ENCODE results near the gene ZNF215. TPM values are rescaled to one million over a fixed set of nuclear protein-coding genes. Genes with fewer than 3 reads are reported as not detected.

ZNF215 gene
- polyA plus RNA-seq, 2 of the 4 experiments (the other 2 are of a cell fraction), result 1.0 to 2.0 TPM

DNA sequence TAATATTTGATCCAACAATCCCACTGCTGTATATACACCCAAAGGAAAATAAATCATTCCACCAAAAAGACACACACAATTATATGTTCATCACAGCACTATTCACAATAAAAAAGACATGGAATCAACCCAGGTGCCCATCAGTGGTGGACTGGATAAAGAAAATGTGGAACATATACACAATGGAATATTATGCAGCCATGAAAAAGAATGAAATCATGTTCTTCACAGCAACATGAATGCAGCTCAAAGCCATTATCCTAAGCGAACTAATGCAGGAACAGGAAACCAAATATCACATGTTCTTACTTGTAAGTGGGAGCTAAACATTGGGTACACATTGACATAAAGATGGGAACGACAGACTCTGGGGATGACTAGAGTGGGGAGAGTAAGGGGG, 6.5 kb upstream of the ZNF215 start:
- no peak for DNase-seq (ENCODE audit: low read depth in 1 of 2, low spot score in 1 of 2)
- ATAC-seq, result no peak
- no peaks in the 10 kb centered on the region for H3K9me3 ChIP-seq
- H3K4me1 ChIP-seq, result no peaks in the 10 kb centered on the region
- ChIA-PET POLR2A (no interaction called here), CTCF (no interaction called here)
- TF ChIP-seq RAD21 (conservative IDR thresholded peaks at IDR 0.05 in 1 of 2, IDR thresholded peaks at IDR 0.05 in 1 of 2), result no peak
- no peak for TF ChIP-seq HOXB13 (CRISPR knock-in tag; IDR thresholded peaks at IDR 0.05; ENCODE audit: low read depth)
- TF ChIP-seq USF2 (IDR thresholded peaks at IDR 0.05), result no peak
- no peak for TF ChIP-seq BHLHE40 (IDR thresholded peaks at IDR 0.05; ENCODE audit: low read depth, low read length)
- no peak for TF ChIP-seq RFX5 (IDR thresholded peaks at IDR 0.05)
- TF ChIP-seq RNF2 (IDR thresholded peaks at IDR 0.05; ENCODE audit: borderline replicate concordance, low read depth), result no peak
- TF ChIP-seq ZC3H11A (IDR thresholded peaks at IDR 0.05), result no peak
- H3K4me3 ChIP-seq, result no peak overlapping the region
- H3K27ac ChIP-seq, result no peak overlapping the region
- WGBS (ENCODE audit: missing lambda C conversion rate), result 0% methylated on average over 2 of the region's 2 CpGs
- FAIRE-seq, result no peak
- H3K4me2 ChIP-seq, result no peak overlapping the region

DNA sequence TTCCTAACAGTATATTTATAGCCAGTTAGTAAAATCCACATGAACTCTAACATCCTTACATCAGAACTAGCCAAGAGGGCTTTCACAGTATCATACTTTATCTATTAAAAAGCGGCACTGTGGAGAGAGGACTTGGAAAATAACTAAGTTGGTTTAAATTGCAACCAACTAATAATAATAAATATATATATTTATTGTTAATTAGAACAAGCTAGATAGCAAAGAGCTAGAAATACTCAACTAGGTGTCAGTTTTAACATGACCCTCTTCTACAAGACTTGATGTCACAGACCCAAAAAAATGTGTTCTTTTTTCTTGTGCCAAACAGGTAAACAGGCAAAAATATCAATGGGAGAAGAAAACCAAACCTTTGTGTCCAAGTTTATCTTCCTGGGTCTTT, 5.5 kb upstream of the ZNF215 start, which contains the start of gene OR2D3:
OR2D3 (plus strand) TSS at position 301 of the 400 bp plus-strand sequence; CDS start at position 301, 0 bp downstream.
- ChIA-PET POLR2A (no interaction called here), CTCF (no interaction called here)
- WGBS (ENCODE audit: missing lambda C conversion rate), result 8% methylated on average over 1 of the region's 1 CpG
- Histone ChIP-seq H3K4me1 (no peaks in the 10 kb centered on the region), H3K4me2 (no peak within 1 kb of the TSS), H3K9me3 (no peaks in the 10 kb centered on the region), H3K4me3 (no peak within 1 kb of the TSS), H3K27ac (no peak within 1 kb of the TSS)
- TF ChIP-seq REST (IDR thresholded peaks at IDR 0.05) (no peak), NR3C1 (IDR thresholded peaks at IDR 0.05) (no peak), FOSB (CRISPR knock-in tag; IDR thresholded peaks at IDR 0.05) (no peak), HOXB5 (CRISPR knock-in tag; IDR thresholded peaks at IDR 0.05) (no peak)
- ATAC-seq, result no peak
- no peak for FAIRE-seq
- no peak for DNase-seq (ENCODE audit: low read depth in 1 of 2, low spot score in 1 of 2)

DNA sequence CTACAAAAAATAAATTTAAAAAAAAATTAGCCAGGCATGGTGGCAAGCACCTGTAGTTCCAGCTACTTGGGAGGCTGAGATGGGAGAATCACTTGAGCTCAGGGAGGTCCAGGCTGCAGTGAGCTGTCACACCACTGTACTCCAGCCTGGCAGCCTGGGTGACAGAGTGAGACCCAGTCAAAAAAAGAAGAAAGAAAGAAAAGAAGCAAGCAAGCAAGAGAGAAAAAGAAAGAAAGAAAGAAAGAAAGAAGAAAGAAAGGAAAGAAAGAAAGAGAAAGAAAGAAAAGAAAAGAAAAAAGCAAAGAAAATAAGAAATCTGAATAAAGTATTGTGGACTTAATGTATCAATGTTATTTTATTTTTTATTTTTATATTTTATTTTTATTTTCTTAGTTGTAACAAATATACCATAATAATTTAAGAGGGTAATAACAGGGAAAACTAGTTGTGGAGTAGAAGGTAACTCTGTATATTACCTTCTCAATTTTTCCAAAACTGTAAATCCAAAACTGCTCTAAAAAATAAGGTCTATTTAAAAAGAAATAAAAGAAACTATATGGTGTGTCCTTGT, 1.1 kb upstream of the ZNF215 start:
- Histone ChIP-seq H3K4me1 (no peaks in the 10 kb centered on the region), H3K4me2 (no peak overlapping the region), H3K9me3 (no peaks in the 10 kb centered on the region), H3K4me3 (no peak overlapping the region), H3K27ac (no peak overlapping the region)
- FAIRE-seq, result no peak
- CTCF ChIA-PET, result interaction anchor here (1.0 kb wide), 1 partner anchor 732 kb away, joined by 3 read pairs; no protein-coding TSS in a partner anchor
- DNase-seq (ENCODE audit: low read depth in 1 of 2, low spot score in 1 of 2), result no peak
- no peak for ATAC-seq
- POLR2A ChIA-PET, result no interaction called here
- TF ChIP-seq RCOR1 (IDR thresholded peaks at IDR 0.05; ENCODE audit: low read depth, low read length), result no peak
- TF ChIP-seq, protein P1, sequence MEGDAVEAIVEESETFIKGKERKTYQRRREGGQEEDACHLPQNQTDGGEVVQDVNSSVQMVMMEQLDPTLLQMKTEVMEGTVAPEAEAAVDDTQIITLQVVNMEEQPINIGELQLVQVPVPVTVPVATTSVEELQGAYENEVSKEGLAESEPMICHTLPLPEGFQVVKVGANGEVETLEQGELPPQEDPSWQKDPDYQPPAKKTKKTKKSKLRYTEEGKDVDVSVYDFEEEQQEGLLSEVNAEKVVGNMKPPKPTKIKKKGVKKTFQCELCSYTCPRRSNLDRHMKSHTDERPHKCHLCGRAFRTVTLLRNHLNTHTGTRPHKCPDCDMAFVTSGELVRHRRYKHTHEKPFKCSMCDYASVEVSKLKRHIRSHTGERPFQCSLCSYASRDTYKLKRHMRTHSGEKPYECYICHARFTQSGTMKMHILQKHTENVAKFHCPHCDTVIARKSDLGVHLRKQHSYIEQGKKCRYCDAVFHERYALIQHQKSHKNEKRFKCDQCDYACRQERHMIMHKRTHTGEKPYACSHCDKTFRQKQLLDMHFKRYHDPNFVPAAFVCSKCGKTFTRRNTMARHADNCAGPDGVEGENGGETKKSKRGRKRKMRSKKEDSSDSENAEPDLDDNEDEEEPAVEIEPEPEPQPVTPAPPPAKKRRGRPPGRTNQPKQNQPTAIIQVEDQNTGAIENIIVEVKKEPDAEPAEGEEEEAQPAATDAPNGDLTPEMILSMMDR (IDR thresholded peaks at IDR 0.05), result no peak
- no peak for TF ChIP-seq FOSL2 (IDR thresholded peaks at IDR 0.05)
- no peak for TF ChIP-seq FOSL2 (CRISPR knock-in tag; IDR thresholded peaks at IDR 0.05)
- TF ChIP-seq HOXB13 (CRISPR knock-in tag; IDR thresholded peaks at IDR 0.05; ENCODE audit: low read depth), result no peak
- no peak for TF ChIP-seq REST (IDR thresholded peaks at IDR 0.05)
- TF ChIP-seq MAFK (IDR thresholded peaks at IDR 0.05; ENCODE audit: partially characterized antibody), result no peak
- TF ChIP-seq ESRRA (IDR thresholded peaks at IDR 0.05; ENCODE audit: borderline replicate concordance, low read length), result no peak
- TF ChIP-seq HMGXB4 (CRISPR knock-in tag; IDR thresholded peaks at IDR 0.05; ENCODE audit: borderline replicate concordance), result no peak
- TF ChIP-seq, protein P2, sequence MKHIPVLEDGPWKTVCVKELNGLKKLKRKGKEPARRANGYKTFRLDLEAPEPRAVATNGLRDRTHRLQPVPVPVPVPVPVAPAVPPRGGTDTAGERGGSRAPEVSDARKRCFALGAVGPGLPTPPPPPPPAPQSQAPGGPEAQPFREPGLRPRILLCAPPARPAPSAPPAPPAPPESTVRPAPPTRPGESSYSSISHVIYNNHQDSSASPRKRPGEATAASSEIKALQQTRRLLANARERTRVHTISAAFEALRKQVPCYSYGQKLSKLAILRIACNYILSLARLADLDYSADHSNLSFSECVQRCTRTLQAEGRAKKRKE (CRISPR knock-in tag; IDR thresholded peaks at IDR 0.05; ENCODE audit: low read depth), result no peak
- TF ChIP-seq HDAC2 (IDR thresholded peaks at IDR 0.05), result no peak

All from A549 (cell line).